ENCODE results near the gene GAGE12D. TPM values are rescaled to one million over a fixed set of nuclear protein-coding genes. Genes with fewer than 3 reads are reported as not detected.
"Not testable (repeated sequence)": the region's sequence is repeated elsewhere in the genome, so short reads cannot be mapped to it uniquely, and the experiment has no call there.

Gene GAGE12D, protein sequence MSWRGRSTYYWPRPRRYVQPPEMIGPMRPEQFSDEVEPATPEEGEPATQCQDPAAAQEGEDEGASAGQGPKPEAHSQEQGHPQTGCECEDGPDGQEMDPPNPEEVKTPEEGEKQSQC
- not detected for polyA plus RNA-seq (2013, experiment 1 of 2)
- not detected for polyA plus RNA-seq (2013, experiment 2 of 2)

DNA sequence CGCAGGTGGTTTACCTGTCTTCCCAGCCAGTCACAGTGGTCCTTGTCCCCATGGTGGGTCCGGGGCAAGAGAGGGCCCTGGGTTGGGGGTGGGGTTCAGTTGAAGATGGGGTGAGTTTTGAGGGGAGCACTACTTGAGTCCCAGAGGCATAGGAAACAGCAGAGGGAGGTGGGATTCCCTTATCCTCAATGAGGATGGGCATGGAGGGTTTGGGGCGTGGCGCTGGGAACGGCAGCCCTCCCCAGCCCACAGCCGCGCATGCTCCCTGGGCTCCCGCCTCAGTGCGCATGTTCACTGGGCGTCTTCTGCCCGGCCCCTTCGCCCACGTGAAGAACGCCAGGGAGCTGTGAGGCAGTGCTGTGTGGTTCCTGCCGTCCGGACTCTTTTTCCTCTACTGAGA is at the start of gene GAGE12D:
Gene GAGE12D, plus strand, starts transcription at position 301 of the 400 bp plus-strand sequence. CDS start 1,155 bp downstream, outside the sequence.
- not testable (repeated sequence) for H3K4me2 ChIP-seq (ENCODE audit: insufficient read depth, low read length, poor library complexity, severe bottlenecking); H2BK5ac ChIP-seq (ENCODE audit: low read length); H3K4me1 ChIP-seq (ENCODE audit: control insufficient read depth in 2 of 2, insufficient read depth in 1 of 2, low read depth in 1 of 2, low read length in 2 of 2); H3K79me1 ChIP-seq (ENCODE audit: low read depth, low read length); H4K8ac ChIP-seq (ENCODE audit: low read depth, low read length); H3K27me3 ChIP-seq (ENCODE audit: control insufficient read depth in 3 of 3, insufficient read depth in 3 of 3, low read depth in 1 of 3, low read length in 3 of 3); H2AK5ac ChIP-seq (ENCODE audit: low read depth, low read length); H3K23ac ChIP-seq (ENCODE audit: low read depth, low read length, poor library complexity); H2BK120ac ChIP-seq (ENCODE audit: low read depth, low read length); H3K9me3 ChIP-seq (replicated peaks in 1 of 2; ENCODE audit: control insufficient read depth in 2 of 2, insufficient read depth in 1 of 2, low read depth in 1 of 2, low read length in 2 of 2); H2BK15ac ChIP-seq (ENCODE audit: low read length); H3K27ac ChIP-seq (replicated peaks; ENCODE audit: low read length); H3K18ac ChIP-seq (ENCODE audit: low read length); H3K4ac ChIP-seq (ENCODE audit: low read length); H3K4me3 ChIP-seq (ENCODE audit: low read length in 2 of 2); H3K36me3 ChIP-seq (replicated peaks in 1 of 2; ENCODE audit: control insufficient read depth in 2 of 2, insufficient read depth in 2 of 2, low read length in 2 of 2); DNase-seq (ENCODE audit: low spot score); H3K14ac ChIP-seq (ENCODE audit: low read length); H4K91ac ChIP-seq (ENCODE audit: low read depth, low read length, poor library complexity); H3K9ac ChIP-seq (ENCODE audit: low read depth, low read length, poor library complexity); H2AFZ ChIP-seq (ENCODE audit: low read length); H2BK12ac ChIP-seq (ENCODE audit: low read length)
- WGBS, 2 donors (ENCODE audit: extremely low coverage in 2 of 2, insufficient read length in 2 of 2, insufficient replicate concordance in 1 of 2), result no CpG with 5 or more reads among the region's 16 CpGs

DNA sequence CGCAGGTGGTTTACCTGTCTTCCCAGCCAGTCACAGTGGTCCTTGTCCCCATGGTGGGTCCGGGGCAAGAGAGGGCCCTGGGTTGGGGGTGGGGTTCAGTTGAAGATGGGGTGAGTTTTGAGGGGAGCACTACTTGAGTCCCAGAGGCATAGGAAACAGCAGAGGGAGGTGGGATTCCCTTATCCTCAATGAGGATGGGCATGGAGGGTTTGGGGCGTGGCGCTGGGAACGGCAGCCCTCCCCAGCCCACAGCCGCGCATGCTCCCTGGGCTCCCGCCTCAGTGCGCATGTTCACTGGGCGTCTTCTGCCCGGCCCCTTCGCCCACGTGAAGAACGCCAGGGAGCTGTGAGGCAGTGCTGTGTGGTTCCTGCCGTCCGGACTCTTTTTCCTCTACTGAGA is 9.7 kb upstream of the GAGE12D start, which contains the start of gene GAGE12C:
Gene GAGE12C, plus strand, starts transcription at position 301 of the 400 bp plus-strand sequence. CDS start 1,155 bp downstream, outside the sequence.
- not testable (repeated sequence) for H3K9ac ChIP-seq (ENCODE audit: low read depth, low read length, poor library complexity); H2BK5ac ChIP-seq (ENCODE audit: low read length); H3K27me3 ChIP-seq (ENCODE audit: control insufficient read depth in 3 of 3, insufficient read depth in 3 of 3, low read depth in 1 of 3, low read length in 3 of 3); H3K4me2 ChIP-seq (ENCODE audit: insufficient read depth, low read length, poor library complexity, severe bottlenecking); H3K79me1 ChIP-seq (ENCODE audit: low read depth, low read length); H3K27ac ChIP-seq (replicated peaks; ENCODE audit: low read length); H2BK120ac ChIP-seq (ENCODE audit: low read depth, low read length); H4K91ac ChIP-seq (ENCODE audit: low read depth, low read length, poor library complexity); H3K18ac ChIP-seq (ENCODE audit: low read length); H3K14ac ChIP-seq (ENCODE audit: low read length); H2BK15ac ChIP-seq (ENCODE audit: low read length); DNase-seq (ENCODE audit: low spot score); H3K4ac ChIP-seq (ENCODE audit: low read length); H3K9me3 ChIP-seq (replicated peaks in 1 of 2; ENCODE audit: control insufficient read depth in 2 of 2, insufficient read depth in 1 of 2, low read depth in 1 of 2, low read length in 2 of 2); H3K36me3 ChIP-seq (replicated peaks in 1 of 2; ENCODE audit: control insufficient read depth in 2 of 2, insufficient read depth in 2 of 2, low read length in 2 of 2); H3K4me3 ChIP-seq (ENCODE audit: low read length in 2 of 2); H2AK5ac ChIP-seq (ENCODE audit: low read depth, low read length); H4K8ac ChIP-seq (ENCODE audit: low read depth, low read length); H3K4me1 ChIP-seq (ENCODE audit: control insufficient read depth in 2 of 2, insufficient read depth in 1 of 2, low read depth in 1 of 2, low read length in 2 of 2); H3K23ac ChIP-seq (ENCODE audit: low read depth, low read length, poor library complexity); H2AFZ ChIP-seq (ENCODE audit: low read length); H2BK12ac ChIP-seq (ENCODE audit: low read length)
- WGBS, 2 donors (ENCODE audit: extremely low coverage in 2 of 2, insufficient read length in 2 of 2, insufficient replicate concordance in 1 of 2), result no CpG with 5 or more reads among the region's 16 CpGs

DNA sequence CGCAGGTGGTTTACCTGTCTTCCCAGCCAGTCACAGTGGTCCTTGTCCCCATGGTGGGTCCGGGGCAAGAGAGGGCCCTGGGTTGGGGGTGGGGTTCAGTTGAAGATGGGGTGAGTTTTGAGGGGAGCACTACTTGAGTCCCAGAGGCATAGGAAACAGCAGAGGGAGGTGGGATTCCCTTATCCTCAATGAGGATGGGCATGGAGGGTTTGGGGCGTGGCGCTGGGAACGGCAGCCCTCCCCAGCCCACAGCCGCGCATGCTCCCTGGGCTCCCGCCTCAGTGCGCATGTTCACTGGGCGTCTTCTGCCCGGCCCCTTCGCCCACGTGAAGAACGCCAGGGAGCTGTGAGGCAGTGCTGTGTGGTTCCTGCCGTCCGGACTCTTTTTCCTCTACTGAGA is 9.5 kb downstream of the GAGE12D start, which contains the start of gene GAGE12E:
Gene GAGE12E, plus strand, starts transcription at position 301 of the 400 bp plus-strand sequence. CDS start 1,155 bp downstream, outside the sequence.
- H3K27ac ChIP-seq (replicated peaks; ENCODE audit: low read length); H3K9me3 ChIP-seq (replicated peaks in 1 of 2; ENCODE audit: control insufficient read depth in 2 of 2, insufficient read depth in 1 of 2, low read depth in 1 of 2, low read length in 2 of 2); H2AFZ ChIP-seq (ENCODE audit: low read length); H2AK5ac ChIP-seq (ENCODE audit: low read depth, low read length); H3K27me3 ChIP-seq (ENCODE audit: control insufficient read depth in 3 of 3, insufficient read depth in 3 of 3, low read depth in 1 of 3, low read length in 3 of 3); DNase-seq (ENCODE audit: low spot score); H3K79me1 ChIP-seq (ENCODE audit: low read depth, low read length); H3K23ac ChIP-seq (ENCODE audit: low read depth, low read length, poor library complexity); H3K4me2 ChIP-seq (ENCODE audit: insufficient read depth, low read length, poor library complexity, severe bottlenecking); H3K36me3 ChIP-seq (replicated peaks in 1 of 2; ENCODE audit: control insufficient read depth in 2 of 2, insufficient read depth in 2 of 2, low read length in 2 of 2); H2BK120ac ChIP-seq (ENCODE audit: low read depth, low read length); H2BK12ac ChIP-seq (ENCODE audit: low read length); H2BK5ac ChIP-seq (ENCODE audit: low read length); H3K14ac ChIP-seq (ENCODE audit: low read length); H3K4ac ChIP-seq (ENCODE audit: low read length); H4K91ac ChIP-seq (ENCODE audit: low read depth, low read length, poor library complexity); H3K4me3 ChIP-seq (ENCODE audit: low read length in 2 of 2); H4K8ac ChIP-seq (ENCODE audit: low read depth, low read length); H3K4me1 ChIP-seq (ENCODE audit: control insufficient read depth in 2 of 2, insufficient read depth in 1 of 2, low read depth in 1 of 2, low read length in 2 of 2); H2BK15ac ChIP-seq (ENCODE audit: low read length); H3K9ac ChIP-seq (ENCODE audit: low read depth, low read length, poor library complexity); H3K18ac ChIP-seq (ENCODE audit: low read length): not testable (repeated sequence)
- no CpG with 5 or more reads among the region's 16 CpGs for WGBS, 2 donors (ENCODE audit: extremely low coverage in 2 of 2, insufficient read length in 2 of 2, insufficient replicate concordance in 1 of 2)

DNA sequence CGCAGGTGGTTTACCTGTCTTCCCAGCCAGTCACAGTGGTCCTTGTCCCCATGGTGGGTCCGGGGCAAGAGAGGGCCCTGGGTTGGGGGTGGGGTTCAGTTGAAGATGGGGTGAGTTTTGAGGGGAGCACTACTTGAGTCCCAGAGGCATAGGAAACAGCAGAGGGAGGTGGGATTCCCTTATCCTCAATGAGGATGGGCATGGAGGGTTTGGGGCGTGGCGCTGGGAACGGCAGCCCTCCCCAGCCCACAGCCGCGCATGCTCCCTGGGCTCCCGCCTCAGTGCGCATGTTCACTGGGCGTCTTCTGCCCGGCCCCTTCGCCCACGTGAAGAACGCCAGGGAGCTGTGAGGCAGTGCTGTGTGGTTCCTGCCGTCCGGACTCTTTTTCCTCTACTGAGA is 19.0 kb downstream of the GAGE12D start, which contains the start of gene GAGE12F:
Gene GAGE12F, plus strand, starts transcription at position 301 of the 400 bp plus-strand sequence. CDS start 1,155 bp downstream, outside the sequence.
- not testable (repeated sequence) for H2BK5ac ChIP-seq (ENCODE audit: low read length); DNase-seq (ENCODE audit: low spot score); H3K4me2 ChIP-seq (ENCODE audit: insufficient read depth, low read length, poor library complexity, severe bottlenecking); H3K18ac ChIP-seq (ENCODE audit: low read length); H3K27ac ChIP-seq (replicated peaks; ENCODE audit: low read length); H3K4me3 ChIP-seq (ENCODE audit: low read length in 2 of 2); H2BK12ac ChIP-seq (ENCODE audit: low read length); H4K8ac ChIP-seq (ENCODE audit: low read depth, low read length); H2AFZ ChIP-seq (ENCODE audit: low read length); H3K9ac ChIP-seq (ENCODE audit: low read depth, low read length, poor library complexity); H3K4me1 ChIP-seq (ENCODE audit: control insufficient read depth in 2 of 2, insufficient read depth in 1 of 2, low read depth in 1 of 2, low read length in 2 of 2); H3K9me3 ChIP-seq (replicated peaks in 1 of 2; ENCODE audit: control insufficient read depth in 2 of 2, insufficient read depth in 1 of 2, low read depth in 1 of 2, low read length in 2 of 2); H3K36me3 ChIP-seq (replicated peaks in 1 of 2; ENCODE audit: control insufficient read depth in 2 of 2, insufficient read depth in 2 of 2, low read length in 2 of 2); H3K23ac ChIP-seq (ENCODE audit: low read depth, low read length, poor library complexity); H2BK15ac ChIP-seq (ENCODE audit: low read length); H3K27me3 ChIP-seq (ENCODE audit: control insufficient read depth in 3 of 3, insufficient read depth in 3 of 3, low read depth in 1 of 3, low read length in 3 of 3); H3K4ac ChIP-seq (ENCODE audit: low read length); H2BK120ac ChIP-seq (ENCODE audit: low read depth, low read length); H3K79me1 ChIP-seq (ENCODE audit: low read depth, low read length); H4K91ac ChIP-seq (ENCODE audit: low read depth, low read length, poor library complexity); H2AK5ac ChIP-seq (ENCODE audit: low read depth, low read length); H3K14ac ChIP-seq (ENCODE audit: low read length)
- WGBS, 2 donors (ENCODE audit: extremely low coverage in 2 of 2, insufficient read length in 2 of 2, insufficient replicate concordance in 1 of 2), result no CpG with 5 or more reads among the region's 16 CpGs

Data from neuronal stem cell (in vitro differentiated cells).